Measurements from ENCODE around the gene GARS1. TPM values are rescaled to one million over a fixed set of nuclear protein-coding genes. Genes with fewer than 3 reads are reported as not detected.

GARS1 gene
- total and polyA plus RNA-seq, 2 donors from 2014 or later: 84.3 to 104 TPM

DNA sequence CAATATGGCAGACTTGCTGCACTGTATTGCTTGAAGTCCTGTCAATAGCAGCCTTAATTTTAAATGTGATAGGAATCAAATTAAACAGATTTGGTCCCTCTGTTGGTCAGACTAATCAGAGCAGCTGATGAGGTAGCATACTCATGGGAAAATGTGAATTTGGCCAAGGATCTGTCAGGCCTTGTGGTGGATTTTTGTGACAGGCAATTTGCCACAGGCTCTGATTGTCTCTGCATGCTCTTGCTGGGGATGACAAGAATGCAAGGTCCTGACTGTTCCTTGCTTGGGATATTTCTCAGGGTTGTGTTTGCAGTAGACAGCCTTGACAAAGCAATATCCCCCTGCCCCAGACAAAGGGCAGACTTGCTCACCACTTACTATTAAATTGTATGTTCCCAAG lies 41.5 kb upstream of the GARS1 start:
- no peaks in the 10 kb centered on the region for H3K36me3 ChIP-seq (ENCODE audit: control insufficient read depth in 2 of 3, insufficient read depth in 3 of 3, low read length in 3 of 3)
- intact Hi-C loops (cut with DNase I): no loop called here
- TF ChIP-seq, protein P1, sequence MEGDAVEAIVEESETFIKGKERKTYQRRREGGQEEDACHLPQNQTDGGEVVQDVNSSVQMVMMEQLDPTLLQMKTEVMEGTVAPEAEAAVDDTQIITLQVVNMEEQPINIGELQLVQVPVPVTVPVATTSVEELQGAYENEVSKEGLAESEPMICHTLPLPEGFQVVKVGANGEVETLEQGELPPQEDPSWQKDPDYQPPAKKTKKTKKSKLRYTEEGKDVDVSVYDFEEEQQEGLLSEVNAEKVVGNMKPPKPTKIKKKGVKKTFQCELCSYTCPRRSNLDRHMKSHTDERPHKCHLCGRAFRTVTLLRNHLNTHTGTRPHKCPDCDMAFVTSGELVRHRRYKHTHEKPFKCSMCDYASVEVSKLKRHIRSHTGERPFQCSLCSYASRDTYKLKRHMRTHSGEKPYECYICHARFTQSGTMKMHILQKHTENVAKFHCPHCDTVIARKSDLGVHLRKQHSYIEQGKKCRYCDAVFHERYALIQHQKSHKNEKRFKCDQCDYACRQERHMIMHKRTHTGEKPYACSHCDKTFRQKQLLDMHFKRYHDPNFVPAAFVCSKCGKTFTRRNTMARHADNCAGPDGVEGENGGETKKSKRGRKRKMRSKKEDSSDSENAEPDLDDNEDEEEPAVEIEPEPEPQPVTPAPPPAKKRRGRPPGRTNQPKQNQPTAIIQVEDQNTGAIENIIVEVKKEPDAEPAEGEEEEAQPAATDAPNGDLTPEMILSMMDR (IDR thresholded peaks at IDR 0.05; ENCODE audit: borderline replicate concordance, extremely low read depth, insufficient read depth): no peak
- no peaks in the 10 kb centered on the region for H3K9me3 ChIP-seq (ENCODE audit: control insufficient read depth in 2 of 3, insufficient read depth in 1 of 3, low read length in 3 of 3)
- no peak overlapping the region for H3K27ac ChIP-seq (ENCODE audit: low read depth in 2 of 2, low read length in 2 of 2)
- FAIRE-seq (no peak), DNase-seq (no peak)
- H3K4me3 ChIP-seq (ENCODE audit: low read length in 3 of 3): no peak overlapping the region
- H3K9ac ChIP-seq (ENCODE audit: low read length in 3 of 3): no peak overlapping the region
- H3K4me1 ChIP-seq (ENCODE audit: control insufficient read depth in 2 of 3, insufficient read depth in 2 of 3, low read depth in 1 of 3, low read length in 3 of 3): peaks cover 0 to 11% (median 6%) of the 10 kb centered on the region in 3 donors
- no peaks in the 10 kb centered on the region for H3K27me3 ChIP-seq (ENCODE audit: control insufficient read depth, insufficient read depth, low read length)

DNA sequence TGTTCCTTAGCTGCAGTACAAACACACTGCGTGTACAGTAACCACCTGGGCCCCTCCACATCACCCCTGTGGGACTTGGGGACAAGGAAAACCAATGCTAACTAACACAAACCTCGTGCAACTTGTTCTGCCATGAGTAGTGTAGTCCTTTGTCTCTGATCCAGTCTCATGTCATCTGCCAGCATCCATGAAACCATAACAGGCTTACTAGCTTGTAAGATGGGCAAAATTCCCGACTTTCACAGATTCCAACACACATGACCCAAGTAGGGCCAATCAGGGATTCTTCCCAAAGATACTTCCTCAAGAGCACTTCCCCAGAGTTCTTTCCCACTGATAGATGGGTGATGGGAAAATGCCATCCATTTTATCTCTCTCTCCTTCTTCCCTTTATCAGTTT lies 41.1 kb upstream of the GARS1 start:
- H3K9ac ChIP-seq (ENCODE audit: low read length in 3 of 3): no peak overlapping the region
- H3K36me3 ChIP-seq (ENCODE audit: control insufficient read depth in 2 of 3, insufficient read depth in 3 of 3, low read length in 3 of 3): peaks cover 0 to under 1% (median 0%) of the 10 kb centered on the region in 3 donors
- DNase-seq (no peak), FAIRE-seq (no peak)
- no peak overlapping the region for H3K4me3 ChIP-seq (ENCODE audit: low read length in 3 of 3)
- H3K4me1 ChIP-seq (ENCODE audit: control insufficient read depth in 2 of 3, insufficient read depth in 2 of 3, low read depth in 1 of 3, low read length in 3 of 3): peaks cover 0 to 11% (median 6%) of the 10 kb centered on the region in 3 donors
- H3K27me3 ChIP-seq (ENCODE audit: control insufficient read depth, insufficient read depth, low read length): no peaks in the 10 kb centered on the region
- no peaks in the 10 kb centered on the region for H3K9me3 ChIP-seq (ENCODE audit: control insufficient read depth in 2 of 3, insufficient read depth in 1 of 3, low read length in 3 of 3)
- TF ChIP-seq, protein P1 (IDR thresholded peaks at IDR 0.05; ENCODE audit: borderline replicate concordance, extremely low read depth, insufficient read depth): no peak
- H3K27ac ChIP-seq (ENCODE audit: low read depth in 2 of 2, low read length in 2 of 2): no peak overlapping the region
- intact Hi-C loops (cut with DNase I): no loop called here

DNA sequence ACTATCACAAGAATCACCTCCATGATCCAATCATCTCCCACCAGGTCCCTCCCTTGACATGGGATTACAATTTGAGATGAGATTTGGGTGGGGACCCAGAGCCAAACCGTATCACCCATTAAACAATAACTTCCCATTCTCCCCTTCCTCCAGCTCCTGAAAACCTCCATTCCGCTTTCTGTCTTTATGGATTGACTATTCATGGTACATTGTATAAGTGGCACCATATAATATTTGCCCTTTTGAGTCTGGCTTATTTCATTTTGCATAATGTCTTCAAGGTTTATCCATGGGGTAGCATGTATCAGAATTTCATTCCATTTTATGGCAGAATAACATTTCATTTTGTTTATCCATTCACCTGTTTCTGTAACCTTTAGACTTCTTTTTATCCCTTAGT lies 39.2 kb upstream of the GARS1 start:
- DNase-seq: no peak
- no peaks in the 10 kb centered on the region for H3K9me3 ChIP-seq (ENCODE audit: control insufficient read depth in 2 of 3, insufficient read depth in 1 of 3, low read length in 3 of 3)
- intact Hi-C loops (cut with DNase I): no loop called here
- H3K27ac ChIP-seq (ENCODE audit: low read depth in 2 of 2, low read length in 2 of 2): no peak overlapping the region
- no peak overlapping the region for H3K4me3 ChIP-seq (ENCODE audit: low read length in 3 of 3)
- no peak overlapping the region for H3K9ac ChIP-seq (ENCODE audit: low read length in 3 of 3)
- TF ChIP-seq, protein P1 (IDR thresholded peaks at IDR 0.05; ENCODE audit: borderline replicate concordance, extremely low read depth, insufficient read depth): no peak
- H3K36me3 ChIP-seq (ENCODE audit: control insufficient read depth in 2 of 3, insufficient read depth in 3 of 3, low read length in 3 of 3): peaks cover 0 to 2% (median 2%) of the 10 kb centered on the region in 3 donors
- no peak for FAIRE-seq
- H3K4me1 ChIP-seq (ENCODE audit: control insufficient read depth in 2 of 3, insufficient read depth in 2 of 3, low read depth in 1 of 3, low read length in 3 of 3): peaks cover 0 to 9% (median 6%) of the 10 kb centered on the region in 3 donors
- no peaks in the 10 kb centered on the region for H3K27me3 ChIP-seq (ENCODE audit: control insufficient read depth, insufficient read depth, low read length)

DNA sequence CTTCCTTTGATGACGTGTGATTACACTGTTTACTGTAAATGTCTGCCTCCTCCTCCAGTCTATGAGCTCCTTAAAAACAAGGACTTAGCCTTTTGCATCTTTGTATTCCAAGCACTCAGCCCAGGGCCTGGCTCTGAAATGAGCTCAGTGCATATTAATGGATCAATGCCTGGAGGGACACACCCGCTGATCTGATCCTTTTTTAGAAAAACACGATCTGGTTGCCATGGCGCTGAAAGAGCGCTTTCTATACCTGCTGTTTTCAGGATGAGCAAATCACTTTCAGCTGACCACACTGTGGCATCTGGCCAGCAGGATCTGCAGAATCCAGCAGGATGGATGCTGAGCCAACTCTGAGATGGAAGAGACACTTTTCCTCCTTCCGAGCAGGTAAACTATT lies 37.8 kb upstream of the GARS1 start:
- H3K9ac ChIP-seq (ENCODE audit: low read length in 3 of 3): no peak overlapping the region
- no peak for DNase-seq
- H3K4me1 ChIP-seq (ENCODE audit: control insufficient read depth in 2 of 3, insufficient read depth in 2 of 3, low read depth in 1 of 3, low read length in 3 of 3): no peaks in the 10 kb centered on the region
- peaks cover 0 to 7% (median 4%) of the 10 kb centered on the region in 3 donors for H3K36me3 ChIP-seq (ENCODE audit: control insufficient read depth in 2 of 3, insufficient read depth in 3 of 3, low read length in 3 of 3)
- no peak overlapping the region for H3K4me3 ChIP-seq (ENCODE audit: low read length in 3 of 3)
- intact Hi-C loops (cut with DNase I): no loop called here
- TF ChIP-seq, protein P1 (IDR thresholded peaks at IDR 0.05; ENCODE audit: borderline replicate concordance, extremely low read depth, insufficient read depth): no peak
- H3K27ac ChIP-seq (ENCODE audit: low read depth in 2 of 2, low read length in 2 of 2): no peak overlapping the region
- no peaks in the 10 kb centered on the region for H3K27me3 ChIP-seq (ENCODE audit: control insufficient read depth, insufficient read depth, low read length)
- FAIRE-seq: no peak
- H3K9me3 ChIP-seq (ENCODE audit: control insufficient read depth in 2 of 3, insufficient read depth in 1 of 3, low read length in 3 of 3): no peaks in the 10 kb centered on the region

Measured in kidney (tissue), 14 donors.